Ammon's horn (tissue), 1 donor: ENCODE data around the gene THAP12.

Source experiments
- DNase-seq: peaks from one replicate; pipeline ENCODE4 v3.0.0-alpha.2; 2016; ENCODE audit warnings: low spot score

Gene THAP12

DNA sequence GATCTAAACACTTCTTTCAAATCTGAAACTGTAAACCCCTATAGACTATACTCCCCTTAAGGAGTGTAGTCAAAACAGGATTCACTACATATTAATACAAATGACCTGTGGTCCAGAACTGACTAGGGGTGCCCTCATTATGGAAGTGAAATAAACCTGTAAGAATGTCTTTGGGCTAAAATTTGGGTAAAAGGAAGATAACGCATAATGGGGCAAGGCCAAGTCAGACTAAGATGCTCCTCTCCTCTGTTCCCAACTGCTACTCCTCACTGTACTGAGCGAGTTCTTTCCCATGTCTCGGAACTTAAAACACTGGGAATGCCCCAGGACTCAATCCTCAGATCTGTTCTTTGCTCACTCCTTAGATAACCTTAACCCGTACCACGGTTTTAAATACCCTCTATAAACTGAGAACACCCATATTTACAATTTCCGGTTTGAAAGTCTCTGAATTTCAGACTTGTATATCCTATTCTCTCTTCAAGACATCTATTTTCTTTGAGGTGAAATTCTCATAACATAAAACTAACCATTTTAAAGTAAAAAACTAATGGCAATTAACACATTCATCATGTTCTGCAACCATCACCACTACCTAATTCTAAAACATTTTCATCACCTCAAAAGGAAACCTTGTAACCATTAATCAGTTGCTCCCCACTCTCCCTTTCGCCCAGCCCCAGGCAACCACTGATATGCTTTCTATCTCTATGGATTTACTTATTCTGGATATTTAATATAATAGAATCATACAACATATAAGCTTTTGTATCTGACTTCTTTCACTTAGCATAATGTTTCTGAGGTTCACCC lies 4.0 kb downstream of the THAP12 start:
- DNase-seq = no peak

DNA sequence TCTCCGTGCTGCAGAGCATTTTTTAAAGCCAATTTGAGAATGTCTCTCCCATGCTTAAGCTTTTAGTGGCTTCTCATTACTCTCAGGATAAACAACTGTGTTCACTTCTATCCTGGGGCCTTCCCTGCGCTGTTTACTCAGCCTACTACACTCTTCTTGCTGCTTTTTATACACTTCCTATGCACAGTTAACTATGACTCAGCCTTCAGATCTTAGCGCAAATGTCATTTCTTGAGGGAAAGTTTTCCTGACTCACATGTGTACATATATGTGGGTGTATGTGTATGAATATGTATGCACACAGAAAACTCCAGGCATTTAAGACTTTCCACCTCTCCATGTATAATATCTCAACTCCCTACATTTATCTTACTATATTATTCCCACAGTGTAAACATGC lies 9.8 kb downstream of the THAP12 start:
- DNase-seq = no peak

DNA sequence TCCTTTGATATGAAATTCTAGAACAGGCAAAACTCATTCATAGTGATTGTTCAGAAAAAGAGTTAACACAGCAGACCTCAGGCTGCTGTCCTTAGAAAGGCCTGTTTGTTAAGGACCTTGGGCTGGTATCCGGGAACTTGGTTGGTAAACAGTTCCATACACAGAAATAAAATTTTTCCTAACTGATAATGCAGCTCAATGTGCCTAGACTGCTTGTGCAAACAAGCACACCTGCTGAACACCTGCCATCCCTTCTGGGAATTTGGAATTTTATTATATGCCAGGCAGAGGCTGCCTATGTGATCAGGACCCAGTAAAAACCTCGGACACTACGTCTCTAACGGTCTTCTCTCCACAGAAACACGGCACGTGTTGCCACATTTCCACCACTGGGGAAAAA lies 11.5 kb downstream of the THAP12 start:
- no peak for DNase-seq

DNA sequence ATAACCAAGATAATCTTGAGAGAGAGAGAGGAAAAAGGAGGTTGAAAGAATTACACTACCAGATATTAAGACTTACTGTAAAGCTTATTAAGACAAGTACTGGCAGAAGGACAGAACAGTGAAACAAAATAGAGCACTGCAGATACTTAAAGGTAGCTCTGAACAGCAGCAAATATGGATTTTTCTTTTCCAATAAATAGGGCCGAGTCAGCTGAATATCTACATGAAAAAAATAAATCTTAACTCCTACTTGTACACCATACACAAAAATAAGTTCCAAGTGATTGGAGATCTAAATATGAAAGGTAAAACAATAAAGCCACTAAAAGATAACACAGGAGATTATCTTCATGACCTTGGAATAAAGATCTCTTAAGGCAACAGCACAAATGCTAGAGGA lies 12.4 kb downstream of the THAP12 start:
- no peak for DNase-seq

DNA sequence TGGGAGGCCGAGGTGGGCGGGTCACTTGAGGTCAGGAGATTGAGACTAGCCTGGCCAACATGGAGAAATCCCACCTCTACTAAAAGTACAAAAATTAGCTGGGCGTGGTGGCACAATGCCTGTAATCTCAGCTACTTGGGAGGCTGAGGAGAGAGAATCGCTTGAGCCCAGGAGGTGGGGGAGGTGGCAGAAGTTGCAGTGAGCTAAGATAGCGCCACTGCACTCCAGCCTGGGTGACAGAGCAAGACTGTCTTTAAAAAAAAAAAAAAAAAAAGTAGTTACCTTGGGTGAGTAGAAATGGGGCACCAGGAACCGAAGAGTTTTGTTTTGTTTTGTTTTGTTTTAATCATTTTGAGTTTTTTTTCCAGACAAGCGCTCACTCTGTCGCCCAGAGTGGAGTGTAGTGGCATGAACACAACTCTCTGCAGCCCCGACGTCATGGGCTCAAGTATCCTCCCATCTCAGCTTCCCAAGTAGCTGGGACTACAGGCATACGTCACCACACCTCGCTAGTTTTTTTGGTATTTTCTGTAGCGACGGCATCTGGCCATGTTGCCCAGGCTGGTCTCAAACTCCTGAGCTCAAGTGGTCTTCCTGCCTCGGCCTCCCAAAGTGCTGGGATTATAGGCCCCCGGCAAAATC lies 15.8 kb downstream of the THAP12 start:
- no peak for DNase-seq

DNA sequence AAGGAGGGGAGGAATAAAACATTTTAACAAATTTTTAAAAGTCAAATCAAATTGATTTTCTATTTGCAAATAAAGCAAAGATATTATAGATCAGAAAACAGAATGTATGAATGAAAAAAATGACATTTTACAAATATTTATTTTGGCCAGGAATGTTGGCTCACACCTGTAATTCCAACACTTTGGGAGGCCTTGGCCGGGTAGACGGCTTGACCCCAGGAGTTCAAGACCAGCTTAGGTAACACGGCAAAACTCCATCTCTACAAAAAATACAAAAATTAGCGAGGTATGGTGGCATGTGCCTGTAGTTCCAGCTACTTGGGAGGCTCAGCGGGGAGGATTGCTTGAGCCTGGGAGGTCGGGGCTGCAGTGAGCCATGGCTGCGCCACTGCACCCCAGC lies 18.2 kb downstream of the THAP12 start:
- no peak for DNase-seq

DNA sequence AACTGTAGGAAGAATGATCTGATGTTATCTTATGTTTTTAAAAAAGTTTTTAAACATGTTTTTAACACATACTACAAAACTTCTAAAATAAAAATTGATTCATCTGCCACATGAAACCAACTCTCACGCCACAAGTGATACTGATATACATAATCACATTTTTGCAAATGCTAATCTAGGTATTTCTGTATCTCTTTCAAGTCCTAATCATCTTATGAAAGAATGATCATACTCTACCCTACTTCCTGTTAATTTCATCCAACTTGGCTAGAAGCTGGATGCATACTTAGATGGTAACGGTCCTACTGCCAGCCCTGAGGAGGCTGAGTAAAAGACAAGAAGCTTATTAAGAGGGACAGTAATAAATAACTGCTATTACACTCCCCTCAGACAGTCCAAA lies 19.2 kb downstream of the THAP12 start:
- DNase-seq = no peak

DNA sequence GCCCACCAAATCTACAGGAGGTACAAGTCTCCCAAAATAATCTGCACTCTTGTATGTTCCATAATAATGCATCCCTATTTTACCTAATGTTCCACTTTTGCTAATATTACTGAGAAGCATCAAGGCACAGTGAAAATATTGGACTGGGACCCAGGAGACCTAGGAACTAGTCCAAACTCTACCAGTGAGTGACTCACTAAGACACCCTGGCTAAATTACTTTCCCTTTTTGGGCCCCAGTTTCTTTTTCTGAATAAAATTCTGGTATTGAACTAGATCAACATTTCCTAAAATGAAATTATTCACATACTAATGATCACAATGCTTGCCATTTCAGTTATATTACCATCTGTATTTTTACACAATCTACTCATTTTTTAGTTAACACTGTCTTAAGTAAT lies 19.6 kb downstream of the THAP12 start:
- no peak for DNase-seq

DNA sequence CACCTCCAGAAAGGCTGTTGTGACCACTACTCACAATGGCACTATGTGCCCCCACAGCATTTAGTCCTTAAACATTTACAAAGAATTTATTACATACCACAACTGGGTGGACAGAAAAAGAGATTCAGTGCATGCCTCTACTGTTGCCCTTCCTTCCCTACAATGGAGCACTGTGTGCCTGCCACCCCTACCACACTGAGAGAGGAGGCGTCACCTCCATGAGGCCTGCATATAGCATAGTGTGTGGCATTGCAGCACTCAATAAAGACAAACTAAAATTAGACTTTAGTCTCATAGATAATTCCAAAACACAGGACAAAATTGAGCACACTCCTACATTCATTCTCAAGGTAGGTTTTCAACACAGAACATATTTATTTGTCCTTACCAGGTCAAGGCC lies 25.8 kb downstream of the THAP12 start:
- DNase-seq = peak; percentile 35

DNA sequence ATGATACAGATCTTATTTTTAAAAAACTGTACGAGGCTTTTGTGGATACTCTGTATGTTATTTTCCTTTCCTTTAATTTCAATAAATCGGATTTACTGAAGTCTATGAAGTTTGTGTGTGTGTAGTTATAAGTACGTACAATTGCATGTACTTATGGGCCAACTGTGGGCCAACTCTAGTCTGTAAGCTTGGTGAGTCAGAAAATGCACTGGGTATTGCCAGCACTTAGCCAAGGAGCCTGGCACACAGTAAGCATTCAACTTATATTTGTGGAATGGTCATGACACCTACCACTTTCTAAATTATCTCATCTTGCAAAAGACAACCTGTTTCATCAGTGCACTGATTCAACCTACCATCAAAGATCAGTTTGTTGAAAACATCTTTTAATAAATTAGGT lies 32.6 kb downstream of the THAP12 start:
- DNase-seq = no peak

DNA sequence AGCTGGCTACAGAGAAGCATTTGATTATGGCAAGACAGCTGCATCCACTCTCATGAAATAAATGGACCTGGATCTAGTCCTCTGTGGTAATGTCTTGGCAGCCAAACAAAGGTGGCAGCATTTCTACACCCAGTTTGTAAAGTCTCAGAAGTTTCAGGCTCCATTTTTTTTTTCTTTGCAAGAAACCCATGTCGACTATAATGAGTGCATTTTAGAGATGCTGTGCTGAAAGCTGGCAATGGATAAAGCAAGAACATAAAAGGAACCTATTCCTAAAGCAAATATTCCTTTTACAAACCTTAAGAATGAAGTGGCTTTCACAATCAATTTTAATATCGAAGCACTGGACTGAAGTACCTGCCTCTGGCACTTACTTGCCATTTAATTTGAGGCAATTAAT lies 33.5 kb downstream of the THAP12 start:
- DNase-seq = no peak

DNA sequence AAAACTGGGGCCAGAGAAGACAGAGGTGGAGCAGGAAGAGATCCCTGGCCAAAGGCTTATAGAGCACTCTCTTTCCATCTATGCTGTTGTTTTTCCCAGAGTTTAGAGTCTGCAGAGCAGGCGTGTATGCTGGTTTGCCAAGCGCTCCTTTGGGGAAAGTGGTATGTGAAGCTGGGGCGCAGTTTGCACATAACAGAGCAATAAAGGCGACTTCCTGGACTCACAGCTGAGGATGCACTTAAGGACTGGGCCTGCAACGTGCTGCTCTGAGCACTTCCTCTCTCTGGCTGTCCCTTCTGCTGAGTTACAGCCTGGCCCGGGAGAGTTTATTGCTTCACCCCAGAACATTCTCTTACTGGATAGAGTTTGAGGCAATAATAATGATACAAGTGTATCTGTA lies 41.7 kb downstream of the THAP12 start:
- DNase-seq = peak; percentile 35

DNA sequence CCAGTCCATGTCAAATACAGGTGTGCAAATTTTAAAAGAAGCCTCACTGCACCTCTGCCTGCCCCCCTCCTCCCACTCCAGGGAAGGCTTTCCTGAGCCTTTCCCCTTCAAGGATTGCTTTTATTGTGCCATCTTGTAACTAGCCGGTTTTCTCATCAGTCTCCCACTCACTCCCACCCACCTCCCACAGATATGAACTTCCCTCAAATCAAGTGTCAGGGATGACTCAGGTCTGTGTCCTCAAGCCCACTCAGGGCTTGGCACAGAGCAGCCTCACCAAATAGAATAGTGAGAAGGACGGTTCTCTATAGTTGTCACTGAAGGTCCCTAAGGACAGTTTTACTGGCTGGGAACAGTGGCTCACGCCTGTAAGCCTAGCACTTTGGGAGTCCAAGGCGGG lies 43.0 kb downstream of the THAP12 start:
- DNase-seq = no peak

DNA sequence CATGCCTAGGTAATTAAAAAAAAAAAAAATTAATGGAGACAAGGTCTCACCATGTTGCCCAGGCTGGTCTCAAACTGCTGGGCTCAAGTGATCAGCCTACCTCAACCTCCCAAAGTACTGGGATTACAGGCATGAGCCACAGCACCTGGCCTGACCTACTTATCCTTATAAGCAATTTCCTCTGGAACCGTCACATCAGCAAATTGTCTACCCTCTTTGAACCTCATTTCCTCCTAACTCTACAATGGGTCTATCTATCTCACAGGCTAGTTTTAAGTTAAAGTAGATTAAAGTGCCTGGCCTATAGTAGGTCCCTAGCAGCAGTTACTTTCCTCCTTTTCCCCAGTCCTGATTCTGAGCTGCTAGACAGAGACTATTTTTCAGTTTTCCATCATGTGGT lies 43.5 kb downstream of the THAP12 start:
- DNase-seq = no peak

DNA sequence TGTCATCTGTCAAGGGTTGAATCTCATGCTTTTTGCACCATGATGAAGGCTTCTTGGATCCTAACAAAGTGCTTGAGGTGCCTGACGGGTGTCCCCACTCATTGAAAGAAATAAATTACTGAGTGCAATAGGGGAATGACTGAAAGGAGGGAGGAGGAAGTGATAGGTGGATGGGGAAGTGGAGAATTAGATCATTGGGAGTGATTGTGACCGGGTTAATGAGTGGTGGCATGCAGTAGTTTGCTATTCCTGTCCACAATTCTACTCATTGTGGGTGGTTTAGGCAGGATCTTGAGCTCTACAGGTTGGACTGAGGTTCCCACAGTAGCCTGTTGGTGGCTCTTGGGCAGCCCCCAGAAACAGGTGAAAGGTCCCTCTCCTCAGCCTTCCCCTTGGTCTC lies 44.3 kb downstream of the THAP12 start:
- DNase-seq = no peak

DNA sequence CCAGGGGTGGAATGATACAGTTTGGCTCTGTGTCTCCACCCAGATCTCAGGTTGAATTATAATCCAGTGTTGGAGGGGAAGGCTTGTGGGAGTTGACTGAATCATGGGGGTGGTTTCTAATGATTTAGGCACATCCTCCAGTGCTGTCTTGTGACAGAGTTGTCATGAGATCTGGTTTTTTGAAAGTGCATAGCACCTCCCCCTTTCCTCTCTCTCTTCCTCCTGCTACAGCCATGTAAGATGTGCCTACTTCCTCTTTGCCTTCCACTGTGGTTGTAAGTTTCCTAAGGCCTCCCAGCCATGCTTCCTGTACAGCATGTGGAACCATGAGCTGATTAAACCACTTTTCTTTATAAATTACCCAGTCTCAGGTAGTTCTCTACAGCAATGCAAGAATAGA lies 45.1 kb downstream of the THAP12 start:
- DNase-seq = no peak

DNA sequence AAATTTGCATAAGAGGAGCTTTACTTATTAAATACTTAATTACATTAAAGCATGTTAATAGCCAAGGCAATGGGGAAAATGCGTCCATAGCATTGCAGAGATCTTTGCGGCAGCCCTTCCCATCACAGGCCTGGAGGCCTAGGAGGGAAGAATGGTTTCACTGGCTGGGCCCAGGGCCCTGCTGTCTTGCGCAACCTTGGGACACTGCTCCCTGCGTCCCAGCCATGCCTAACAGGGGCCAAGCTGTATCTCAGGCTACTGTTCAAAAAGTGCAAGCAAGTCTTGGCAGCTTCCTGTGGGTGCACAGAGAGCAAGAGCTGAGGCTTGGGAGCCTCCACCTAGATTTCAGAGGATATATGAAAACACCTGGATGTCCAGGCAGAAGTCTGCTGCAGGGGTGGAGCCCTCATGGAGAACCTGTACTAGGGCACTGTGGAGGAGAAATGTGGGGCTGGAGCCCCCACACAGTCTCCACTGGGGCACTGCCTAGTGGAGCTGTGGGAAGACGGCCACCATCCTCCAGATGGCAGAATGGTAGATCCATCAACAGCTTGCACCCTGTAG lies 46.0 kb downstream of the THAP12 start:
- DNase-seq = no peak

DNA sequence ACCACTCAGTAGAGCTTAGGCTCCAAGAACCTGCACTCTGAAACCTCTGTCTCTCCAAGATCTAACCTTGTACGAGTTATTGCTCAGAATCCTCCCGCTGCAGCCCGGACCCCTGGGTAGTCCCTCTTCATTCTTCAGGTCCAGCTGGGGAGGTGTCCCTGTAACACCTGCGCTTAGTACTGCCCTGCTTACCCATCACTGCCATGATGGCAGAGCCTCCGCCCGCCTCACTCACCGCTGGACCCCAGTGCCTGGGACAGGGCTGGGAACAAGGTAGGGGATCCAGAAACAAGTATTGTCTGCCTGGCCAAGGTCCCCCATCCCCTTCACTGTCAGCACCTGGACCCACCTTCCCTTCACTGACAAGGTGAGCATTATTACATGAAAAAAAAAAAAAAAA lies 50.3 kb downstream of the THAP12 start:
- no peak for DNase-seq

DNA sequence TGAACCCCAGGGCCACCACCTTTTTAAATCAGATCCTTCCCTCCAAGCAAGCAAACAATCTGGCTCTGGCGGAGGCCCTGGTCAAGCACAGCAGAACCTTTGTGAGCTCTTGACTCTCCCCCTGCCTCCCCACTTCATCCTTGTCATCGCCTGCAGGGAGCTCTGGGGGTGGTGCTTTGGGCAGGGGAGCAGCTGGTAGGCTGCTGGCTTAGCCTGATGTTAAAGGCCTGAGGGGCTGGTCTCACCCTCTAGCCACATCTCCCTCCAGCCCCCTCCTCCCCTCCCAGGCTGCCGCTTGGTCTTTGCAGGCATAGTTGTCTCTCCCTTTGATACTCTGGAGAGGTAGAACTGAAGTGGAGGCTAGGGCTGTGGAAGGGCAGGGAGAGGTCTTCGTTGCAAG lies 50.9 kb downstream of the THAP12 start:
- no peak for DNase-seq

DNA sequence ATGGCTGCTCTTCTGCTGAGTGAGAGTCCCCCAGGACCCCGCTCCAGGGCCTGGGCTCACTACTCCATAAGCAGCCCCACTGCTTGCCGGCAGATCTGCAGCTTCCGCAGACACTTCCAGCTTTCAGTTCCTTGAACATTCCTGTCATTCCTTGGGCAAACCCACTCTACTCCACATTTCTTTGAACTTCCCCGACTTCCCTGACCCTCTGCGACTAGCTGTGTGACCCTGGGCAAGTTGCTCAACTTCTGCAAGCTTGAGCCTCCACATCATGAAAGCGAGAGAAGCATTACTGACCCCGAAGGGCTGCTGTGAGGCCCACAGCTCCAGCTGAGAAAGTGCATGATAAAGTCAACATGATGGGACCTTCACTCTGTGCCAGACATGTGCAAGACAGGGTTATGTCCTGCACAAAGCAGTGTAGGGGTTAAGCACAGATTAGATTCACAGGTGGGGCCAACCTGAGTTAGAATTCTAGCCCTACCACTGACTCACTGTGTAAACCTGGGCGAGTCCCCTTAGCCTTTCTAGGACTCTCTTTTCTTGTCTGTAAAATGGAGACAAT lies 51.8 kb downstream of the THAP12 start:
- DNase-seq = no peak

DNA sequence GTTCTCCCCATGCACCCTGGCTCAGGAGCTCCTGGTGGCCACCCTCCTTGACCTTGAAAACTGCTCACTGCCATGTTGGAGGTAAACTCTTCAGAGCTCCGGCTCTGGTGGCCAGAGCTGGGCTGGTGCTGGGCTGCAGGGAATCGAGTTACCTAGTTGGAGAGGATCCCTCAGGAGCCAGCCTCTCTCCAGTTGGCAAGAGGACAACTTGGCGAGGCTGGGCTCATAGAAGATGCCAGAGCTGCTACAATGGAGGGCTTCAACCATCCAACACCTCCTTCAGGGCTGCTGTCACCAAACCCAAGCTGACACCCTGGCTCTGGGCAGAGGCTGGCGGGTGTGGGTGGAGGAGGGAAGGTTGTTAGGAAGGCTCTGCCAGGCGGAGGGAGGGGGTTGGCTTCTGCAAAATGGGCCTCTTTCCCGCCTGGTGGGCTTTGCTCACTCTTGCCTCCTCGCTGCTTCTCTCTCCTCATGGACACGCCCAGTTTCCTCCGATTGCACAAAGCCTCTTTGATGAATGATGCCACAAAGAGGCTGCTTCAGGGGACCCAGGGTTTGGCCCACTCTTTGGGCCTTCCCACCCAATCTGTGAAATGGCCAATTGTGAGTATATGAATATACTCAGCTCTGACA lies 53.1 kb downstream of the THAP12 start:
- no peak for DNase-seq

DNA sequence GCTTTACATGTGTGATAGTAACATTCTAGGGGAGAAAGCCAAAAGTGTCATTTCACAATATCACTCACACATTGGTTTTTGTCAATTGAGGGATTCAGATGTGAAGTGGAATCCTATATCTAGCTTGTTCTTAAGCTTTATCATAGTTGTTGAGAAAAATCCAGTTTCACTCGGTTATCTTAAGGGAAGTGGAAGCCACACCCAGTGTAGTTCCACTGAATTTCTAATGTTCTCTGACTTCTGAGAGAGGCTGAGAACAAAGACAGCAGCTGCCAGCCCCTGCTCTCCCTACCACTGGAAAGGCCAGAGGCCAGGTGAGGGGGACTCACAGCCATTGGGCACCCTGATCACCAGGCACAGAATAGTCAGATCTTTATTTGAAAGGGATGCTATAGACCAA lies 53.7 kb downstream of the THAP12 start:
- DNase-seq = no peak

DNA sequence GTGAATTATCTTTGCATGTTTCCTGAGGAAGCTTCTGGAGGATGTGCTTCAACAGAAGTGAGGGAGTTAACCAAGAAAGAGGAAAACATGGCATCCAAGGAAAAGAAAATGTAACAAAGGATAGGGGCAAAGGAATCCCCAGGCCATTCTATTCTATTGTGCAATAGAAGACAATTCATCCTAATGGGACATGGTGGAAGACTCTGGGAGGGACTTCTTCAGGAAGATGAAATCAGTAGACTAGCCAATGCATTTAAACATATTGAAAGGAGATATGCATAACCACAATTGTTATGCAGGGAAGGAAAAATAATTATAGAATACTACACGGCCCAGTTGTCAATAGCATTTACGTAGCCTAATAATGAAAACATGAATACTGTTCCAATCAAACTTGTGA lies 55.7 kb downstream of the THAP12 start:
- no peak for DNase-seq
